Smooth muscle cell (in vitro differentiated cells): Measurements from ENCODE around the gene EPX. TPM values are rescaled to one million over a fixed set of nuclear protein-coding genes. Genes with fewer than 3 reads are reported as not detected.

Experiments used
- DNase-seq: peaks from one replicate; lab custom pipeline; 2025; ENCODE audit not compliant: unreplicated experiment; lab: John Stamatoyannopoulos, UW
- H2AFZ ChIP-seq: fragments of 200-600 bp; sonication (generic); 2 replicates; pipeline ENCODE4 v1.6.0; 2016; ENCODE audit warnings: antibody characterized with exemption, low read depth, mild to moderate bottlenecking
- H3F3A ChIP-seq: fragments of 200-600 bp; sonication (generic); 2 replicates; pipeline ENCODE4 v1.6.0; 2017; ENCODE audit warnings: antibody characterized with exemption, low read depth
- H3K27ac ChIP-seq: fragments of 200-600 bp; sonication (generic); 2 replicates; pipeline ENCODE4 v1.5.1; 2016; ENCODE audit warnings: low read depth, mild to moderate bottlenecking
- H3K27me3 ChIP-seq: fragments of 200-600 bp; sonication (generic); 2 replicates; pipeline ENCODE4 v1.6.1; 2016; ENCODE audit warnings: low read depth, mild to moderate bottlenecking
- H3K36me3 ChIP-seq: fragments of 200-600 bp; sonication (generic); 2 replicates; pipeline ENCODE4 v1.5.1; 2016; ENCODE audit warnings: low read depth
- H3K4me1 ChIP-seq: fragments of 200-600 bp; sonication (generic); 2 replicates; pipeline ENCODE4 v1.5.1; 2016; ENCODE audit warnings: low read depth
- H3K4me2 ChIP-seq: fragments of 200-600 bp; sonication (generic); 2 replicates; pipeline ENCODE4 v1.6.0; 2016; ENCODE audit warnings: mild to moderate bottlenecking
- H3K4me3 ChIP-seq: fragments of 200-600 bp; sonication (generic); 2 replicates; pipeline ENCODE4 v1.5.1; 2016; ENCODE audit warnings: mild to moderate bottlenecking
- H3K79me2 ChIP-seq: fragments of 200-600 bp; sonication (generic); 2 replicates; pipeline ENCODE4 v1.6.0; 2016; ENCODE audit warnings: low read depth, mild to moderate bottlenecking
- H3K9ac ChIP-seq: fragments of 200-600 bp; sonication (generic); 2 replicates; pipeline ENCODE4 v1.6.0; 2016; ENCODE audit warnings: low read depth
- H3K9me3 ChIP-seq: fragments of 200-600 bp; sonication (generic); replicated peaks from 2 replicates; pipeline ENCODE4 v1.5.1; 2016; ENCODE audit warnings: low read depth
- H4K20me1 ChIP-seq: fragments of 200-600 bp; sonication (generic); 2 replicates; pipeline ENCODE4 v1.6.0; 2016; ENCODE audit warnings: low read depth
- CTCF ChIP-seq: fragments of 200-600 bp; sonication (generic); IDR thresholded peaks from 2 replicates; pipeline ENCODE4 v1.5.1; 2017; ENCODE audit warnings: borderline replicate concordance, mild to moderate bottlenecking, antibody characterized with exemption; ENCODE audit not compliant: insufficient read depth, poor library complexity, severe bottlenecking
- WGBS: methylation state at CpG from one replicate; pipeline ENCODE4 v1.1.7; 2016; ENCODE audit warnings: low lambda C conversion rate; 5-methylcytosine and 5-hydroxymethylcytosine counted together
- polyA plus RNA-seq: library from polyadenylated mRNA; unstranded; fragments of >200 nt; fragmentation: Nextera tagmentation; extraction: Ambion mirVana; gene quantifications from 2 replicates; pipeline ENCODE4 v1.2.1, GENCODE V29; 2016
- total RNA-seq: library from RNA; depleted of rRNA; stranded (reverse); fragments of >200 nt; gene quantifications from 2 replicates; pipeline ENCODE4 v1.2.3, GENCODE V29; 2014

The EPX gene
- total and polyA plus RNA-seq, 2 experiments from 2014 or later, result not detected

- 10% methylated on average over 54 of the region's 57 CpGs for WGBS
- no peaks in the 10 kb centered on the region for H3K4me1 ChIP-seq
- H3K27me3 ChIP-seq, result peaks cover 55% of the 10 kb centered on the region
- no peaks in the 10 kb centered on the region for H3K9me3 ChIP-seq
- no peaks in the 10 kb centered on the region for H3K36me3 ChIP-seq
- H3K9ac ChIP-seq, result no peak overlapping the region
- peak overlapping the region; percentile 92 for H3K4me2 ChIP-seq
- no peak overlapping the region for H3K27ac ChIP-seq
- H3F3A ChIP-seq, result no peaks in the 10 kb centered on the region
- peak overlapping the region; percentile 81 for H2AFZ ChIP-seq
- H4K20me1 ChIP-seq, result no peaks in the 10 kb centered on the region
- peak; percentile 89 for TF ChIP-seq CTCF
- H3K4me3 ChIP-seq, result peak overlapping the region; percentile 52
- no peaks in the 10 kb centered on the region for H3K79me2 ChIP-seq
- peak; percentile 36 for DNase-seq
These were observed 57.0 kb downstream of the EPX start for GRCh38 chr17:58249270-58250133.

GRCh38 chr17:58250344-58251011, 58.0 kb downstream of the EPX start:
- Histone ChIP-seq H2AFZ (no peak overlapping the region), H3K27me3 (peaks cover 65% of the 10 kb centered on the region)
- WGBS, result 94% methylated on average over 12 of the region's 12 CpGs

GRCh38 chr17:58252141-58252540, 59.6 kb downstream of the EPX start:
- Histone ChIP-seq H3K27ac (no peak overlapping the region), H3K36me3 (no peaks in the 10 kb centered on the region), H3K9me3 (no peaks in the 10 kb centered on the region), H3K4me3 (no peak overlapping the region), H2AFZ (no peak overlapping the region), H4K20me1 (no peaks in the 10 kb centered on the region), H3K27me3 (peaks cover 75% of the 10 kb centered on the region), H3F3A (no peaks in the 10 kb centered on the region), H3K9ac (no peak overlapping the region), H3K4me2 (no peak overlapping the region), H3K4me1 (no peaks in the 10 kb centered on the region), H3K79me2 (no peaks in the 10 kb centered on the region)
- no peak for DNase-seq
- no peak for TF ChIP-seq CTCF
- WGBS, result 79% methylated on average over 9 of the region's 9 CpGs

More at GRCh38 chr17:58250344-58251011, 58.0 kb downstream of the EPX start:
- H3K9me3 ChIP-seq, result no peaks in the 10 kb centered on the region
- no peak overlapping the region for H3K4me3 ChIP-seq
- H3K79me2 ChIP-seq, result no peaks in the 10 kb centered on the region
- no peaks in the 10 kb centered on the region for H4K20me1 ChIP-seq
- no peak for TF ChIP-seq CTCF
- H3K27ac ChIP-seq, result no peak overlapping the region
- no peak for DNase-seq
- no peaks in the 10 kb centered on the region for H3F3A ChIP-seq
- no peak overlapping the region for H3K4me2 ChIP-seq
- H3K4me1 ChIP-seq, result no peaks in the 10 kb centered on the region
- no peaks in the 10 kb centered on the region for H3K36me3 ChIP-seq
- H3K9ac ChIP-seq, result no peak overlapping the region
